C4-2B (cell line): ENCODE results near the gene NBPF6.
"Not testable (repeated sequence)": the region's sequence is repeated elsewhere in the genome, so short reads cannot be mapped to it uniquely, and the experiment has no call there.

Source experiments
- ZFX ChIP-seq: fragments of 450-650 bp; IDR thresholded peaks from 2 replicates; pipeline ENCODE4 v1.6.1; 2017
- TF ChIP-seq, protein P1 (sequence below): fragments of 450-650 bp; conservative IDR thresholded peaks from 2 replicates; pipeline ENCODE4 v1.5.1; 2017; ENCODE audit warnings: mild to moderate bottlenecking

- TF ChIP-seq, protein P1, sequence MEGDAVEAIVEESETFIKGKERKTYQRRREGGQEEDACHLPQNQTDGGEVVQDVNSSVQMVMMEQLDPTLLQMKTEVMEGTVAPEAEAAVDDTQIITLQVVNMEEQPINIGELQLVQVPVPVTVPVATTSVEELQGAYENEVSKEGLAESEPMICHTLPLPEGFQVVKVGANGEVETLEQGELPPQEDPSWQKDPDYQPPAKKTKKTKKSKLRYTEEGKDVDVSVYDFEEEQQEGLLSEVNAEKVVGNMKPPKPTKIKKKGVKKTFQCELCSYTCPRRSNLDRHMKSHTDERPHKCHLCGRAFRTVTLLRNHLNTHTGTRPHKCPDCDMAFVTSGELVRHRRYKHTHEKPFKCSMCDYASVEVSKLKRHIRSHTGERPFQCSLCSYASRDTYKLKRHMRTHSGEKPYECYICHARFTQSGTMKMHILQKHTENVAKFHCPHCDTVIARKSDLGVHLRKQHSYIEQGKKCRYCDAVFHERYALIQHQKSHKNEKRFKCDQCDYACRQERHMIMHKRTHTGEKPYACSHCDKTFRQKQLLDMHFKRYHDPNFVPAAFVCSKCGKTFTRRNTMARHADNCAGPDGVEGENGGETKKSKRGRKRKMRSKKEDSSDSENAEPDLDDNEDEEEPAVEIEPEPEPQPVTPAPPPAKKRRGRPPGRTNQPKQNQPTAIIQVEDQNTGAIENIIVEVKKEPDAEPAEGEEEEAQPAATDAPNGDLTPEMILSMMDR, result not testable (repeated sequence)
- not testable (repeated sequence) for TF ChIP-seq ZFX
These were observed 8.5 kb downstream of the NBPF6 start for GRCh38 chr1:108458661-108459060.
